ENCODE data around the gene PTPRN2.

DNA sequence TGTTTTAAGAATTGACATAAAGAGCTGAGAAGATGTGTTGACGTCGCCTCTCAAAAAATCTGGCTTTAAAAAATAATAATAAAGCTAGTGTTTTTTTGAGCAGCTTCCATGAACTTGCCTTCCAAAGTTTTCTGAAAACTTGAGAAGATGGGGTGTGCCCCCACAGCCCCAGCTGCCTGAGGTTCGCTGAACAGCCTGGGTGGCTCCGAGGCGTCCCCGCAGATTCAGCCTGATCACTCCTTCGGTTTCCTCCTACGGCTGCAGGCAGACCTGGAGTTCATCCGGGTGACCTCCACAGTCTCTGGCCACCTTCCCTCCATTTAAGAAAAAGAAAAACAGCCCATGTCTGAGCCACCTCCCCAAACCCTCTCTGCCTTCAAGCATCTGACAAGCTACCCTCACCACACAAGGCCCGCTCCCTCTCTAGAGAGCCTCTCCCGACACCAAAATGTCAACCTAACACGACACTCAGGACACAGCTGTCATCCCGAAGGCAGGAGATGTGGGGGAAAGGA is 177.8 kb downstream of the PTPRN2 start:
- TF ChIP-seq, protein P1, sequence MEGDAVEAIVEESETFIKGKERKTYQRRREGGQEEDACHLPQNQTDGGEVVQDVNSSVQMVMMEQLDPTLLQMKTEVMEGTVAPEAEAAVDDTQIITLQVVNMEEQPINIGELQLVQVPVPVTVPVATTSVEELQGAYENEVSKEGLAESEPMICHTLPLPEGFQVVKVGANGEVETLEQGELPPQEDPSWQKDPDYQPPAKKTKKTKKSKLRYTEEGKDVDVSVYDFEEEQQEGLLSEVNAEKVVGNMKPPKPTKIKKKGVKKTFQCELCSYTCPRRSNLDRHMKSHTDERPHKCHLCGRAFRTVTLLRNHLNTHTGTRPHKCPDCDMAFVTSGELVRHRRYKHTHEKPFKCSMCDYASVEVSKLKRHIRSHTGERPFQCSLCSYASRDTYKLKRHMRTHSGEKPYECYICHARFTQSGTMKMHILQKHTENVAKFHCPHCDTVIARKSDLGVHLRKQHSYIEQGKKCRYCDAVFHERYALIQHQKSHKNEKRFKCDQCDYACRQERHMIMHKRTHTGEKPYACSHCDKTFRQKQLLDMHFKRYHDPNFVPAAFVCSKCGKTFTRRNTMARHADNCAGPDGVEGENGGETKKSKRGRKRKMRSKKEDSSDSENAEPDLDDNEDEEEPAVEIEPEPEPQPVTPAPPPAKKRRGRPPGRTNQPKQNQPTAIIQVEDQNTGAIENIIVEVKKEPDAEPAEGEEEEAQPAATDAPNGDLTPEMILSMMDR (conservative IDR thresholded peaks at IDR 0.05; ENCODE audit: low read length): no peak
- no peak for TF ChIP-seq EZH2phosphoT487 (IDR thresholded peaks at IDR 0.05; ENCODE audit: borderline replicate concordance, low read depth, low read length)

Measured in OCI-LY7 (cell line).